WERI-Rb-1 (cell line): ENCODE results near the gene KCNC3.
A peak's percentile ranks its signal among the peaks of the same experiment; 100 is the strongest.
"Not testable (repeated sequence)": the region's sequence is repeated elsewhere in the genome, so short reads cannot be mapped to it uniquely, and the experiment has no call there.

ENCODE experiments used
- DNase-seq: peaks from one replicate; pipeline ENCODE4 v3.0.0-alpha.2; 2020
- H3K27ac ChIP-seq: fragments of 250-450 bp; sonication (Bioruptor Pico); 2 replicates; pipeline ENCODE4 v1.5.1; 2020; ENCODE audit warnings: mild to moderate bottlenecking, moderate library complexity
- H3K27me3 ChIP-seq: fragments of 250-450 bp; sonication (Bioruptor Pico); 2 replicates; pipeline ENCODE4 v1.5.1; 2021; ENCODE audit warnings: mild to moderate bottlenecking, low read depth, moderate library complexity; ENCODE audit not compliant: insufficient read depth, severe bottlenecking
- H3K36me3 ChIP-seq: fragments of 250-450 bp; sonication (Bioruptor Pico); 2 replicates; pipeline ENCODE4 v1.5.1; 2020; ENCODE audit warnings: mild to moderate bottlenecking, moderate library complexity
- H3K4me3 ChIP-seq: 2 replicates; pipeline ENCODE4 v1.5.1; 2011; ENCODE audit warnings: low read depth, mild to moderate bottlenecking, control low read depth, low read length
- H3K9me3 ChIP-seq: fragments of 250-450 bp; sonication (Bioruptor Pico); 2 replicates; pipeline ENCODE4 v1.5.1; 2021; ENCODE audit warnings: mild to moderate bottlenecking, moderate library complexity; ENCODE audit not compliant: severe bottlenecking
- CTCF ChIP-seq: IDR thresholded peaks from 2 replicates; pipeline ENCODE4 v1.5.1; 2011; ENCODE audit warnings: low read depth, mild to moderate bottlenecking, control low read depth, inconsistent platforms, low read length

KCNC3 gene

GRCh38 chr19:50344661-50345318, 15.6 kb upstream of the KCNC3 start:
- Histone ChIP-seq H3K36me3 (peaks cover 2% of the 10 kb centered on the region; the same call in 1 of the 2 replicates), H3K4me3 (no peak overlapping the region), H3K9me3 (no peaks in the 10 kb centered on the region), H3K27me3 (no peaks in the 10 kb centered on the region), H3K27ac (no peak overlapping the region)
- TF ChIP-seq CTCF: no peak
- DNase-seq: no peak

DNA sequence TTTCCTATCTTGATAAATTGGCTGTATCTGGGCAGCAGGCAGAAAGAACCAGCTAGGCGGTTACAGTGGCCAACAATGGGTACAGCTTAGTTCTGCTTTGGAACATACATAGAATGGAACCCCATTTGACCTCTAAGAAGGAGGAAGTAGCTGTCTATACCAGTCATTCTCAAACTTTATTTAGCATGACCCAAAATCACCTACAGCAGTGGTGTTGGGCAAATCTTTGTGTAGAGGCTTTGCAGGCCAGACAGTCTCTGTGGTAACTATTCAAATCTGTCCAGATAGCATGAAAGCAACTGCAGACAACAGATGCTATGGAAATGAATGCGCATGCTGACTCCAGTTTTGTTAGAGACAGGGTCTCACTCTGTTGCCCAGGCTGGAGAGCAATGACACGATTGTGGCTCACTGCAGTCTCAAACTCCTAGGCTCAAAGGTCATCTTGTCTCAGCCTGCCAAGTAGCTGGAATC, 12.0 kb upstream of the KCNC3 start:
- H3K27ac ChIP-seq: no peak overlapping the region
- no peak for DNase-seq
- no peaks in the 10 kb centered on the region for H3K27me3 ChIP-seq
- peaks cover 6% of the 10 kb centered on the region for H3K36me3 ChIP-seq
- H3K9me3 ChIP-seq: no peaks in the 10 kb centered on the region
- no peak for TF ChIP-seq CTCF
- H3K4me3 ChIP-seq: no peak overlapping the region

GRCh38 chr19:50340331-50340730, 11.2 kb upstream of the KCNC3 start:
- Histone ChIP-seq H3K9me3 (no peaks in the 10 kb centered on the region), H3K27ac (no peak overlapping the region), H3K27me3 (no peaks in the 10 kb centered on the region), H3K4me3 (no peak overlapping the region), H3K36me3 (peaks cover 6% of the 10 kb centered on the region)
- TF ChIP-seq CTCF: no peak
- no peak for DNase-seq

DNA sequence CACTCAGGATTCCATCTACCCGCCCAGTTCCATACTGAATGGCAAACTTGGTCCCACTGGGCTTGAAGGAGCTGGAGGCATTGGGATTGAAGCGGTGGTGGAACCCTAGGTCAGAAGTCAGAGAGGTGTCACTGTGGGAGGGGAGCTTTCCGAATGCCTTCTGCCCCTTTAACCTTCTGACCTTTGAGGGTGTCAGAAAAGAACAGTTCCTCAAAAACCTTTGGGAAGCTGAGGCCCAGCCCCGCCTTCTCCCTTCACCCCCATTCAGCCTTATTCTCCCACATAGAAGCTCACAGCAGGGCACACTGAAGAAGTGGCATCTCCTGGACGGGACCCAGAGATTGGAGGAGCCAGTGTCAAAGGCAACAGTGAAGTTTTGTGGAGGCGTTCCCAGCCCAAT, 7.9 kb upstream of the KCNC3 start:
- H3K4me3 ChIP-seq, H3K9me3 ChIP-seq, DNase-seq, H3K27ac ChIP-seq, H3K36me3 ChIP-seq, H3K27me3 ChIP-seq: not testable (repeated sequence)

DNA sequence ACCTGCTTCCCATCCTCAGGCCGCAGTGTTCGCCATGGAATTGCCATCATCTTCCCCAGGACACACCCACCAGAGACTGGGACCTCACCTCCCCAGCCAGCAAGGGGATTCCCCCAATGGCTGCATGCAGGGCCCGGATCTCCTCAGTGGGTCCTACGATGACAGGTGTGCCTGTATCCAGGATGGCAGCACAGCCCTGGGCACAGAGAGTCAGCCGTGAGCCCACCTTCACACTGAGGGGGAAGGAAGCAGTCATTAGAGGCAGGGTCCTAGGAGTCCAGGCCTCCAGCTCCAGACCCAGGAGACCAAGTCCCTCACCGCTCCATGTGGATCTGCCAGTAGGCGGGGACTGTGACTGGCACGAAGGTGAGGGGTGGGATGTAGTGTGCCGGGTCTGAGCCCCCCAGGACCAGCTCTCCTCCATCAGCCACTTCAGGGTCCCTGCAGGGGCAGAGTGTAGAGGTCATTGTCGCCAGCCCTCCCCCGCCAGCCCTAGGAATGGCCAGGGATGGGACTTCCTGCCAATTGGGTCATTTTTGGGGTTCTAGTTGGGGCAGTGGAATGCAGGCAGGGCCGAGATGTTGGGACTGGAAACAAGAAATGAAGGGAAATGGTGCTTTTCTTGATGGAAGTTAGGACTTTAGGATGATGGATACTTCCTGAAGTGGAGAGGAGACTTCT, 5.7 kb upstream of the KCNC3 start:
- H3K27ac ChIP-seq: no peak overlapping the region
- TF ChIP-seq CTCF: no peak
- no peak for DNase-seq
- no peak overlapping the region for H3K4me3 ChIP-seq
- no peaks in the 10 kb centered on the region for H3K27me3 ChIP-seq
- H3K36me3 ChIP-seq: peaks cover 4% of the 10 kb centered on the region; the same call in 1 of the 2 replicates
- peaks cover 7% of the 10 kb centered on the region for H3K9me3 ChIP-seq

- peak; percentile 66 for DNase-seq
- no peaks in the 10 kb centered on the region for H3K27me3 ChIP-seq
- peaks cover 7% of the 10 kb centered on the region for H3K9me3 ChIP-seq
- peaks cover 4% of the 10 kb centered on the region; the same call in 1 of the 2 replicates for H3K36me3 ChIP-seq
- TF ChIP-seq CTCF: no peak
- H3K27ac ChIP-seq: peak overlapping the region; percentile 67
- peak overlapping the region; percentile 58 for H3K4me3 ChIP-seq
Observed at GRCh38 chr19:50333737-50334617, 4.8 kb upstream of the KCNC3 start.
